22Rv1 (cell line): ENCODE measurements around the gene RASSF10.

Experiments
- H3K27ac ChIP-seq: fragments of 450-650 bp; 2 replicates; pipeline ENCODE4 v1.5.1; 2017
- ZFX ChIP-seq: fragments of 450-650 bp; IDR thresholded peaks from 2 replicates; pipeline ENCODE4 v1.6.1; 2017; ENCODE audit warnings: antibody characterized with exemption, borderline replicate concordance
- TF ChIP-seq, protein P1 (sequence below): fragments of 450-650 bp; IDR thresholded peaks from 2 replicates; pipeline ENCODE4 v1.5.1; 2017; ENCODE audit warnings: mild to moderate bottlenecking

RASSF10 gene

DNA sequence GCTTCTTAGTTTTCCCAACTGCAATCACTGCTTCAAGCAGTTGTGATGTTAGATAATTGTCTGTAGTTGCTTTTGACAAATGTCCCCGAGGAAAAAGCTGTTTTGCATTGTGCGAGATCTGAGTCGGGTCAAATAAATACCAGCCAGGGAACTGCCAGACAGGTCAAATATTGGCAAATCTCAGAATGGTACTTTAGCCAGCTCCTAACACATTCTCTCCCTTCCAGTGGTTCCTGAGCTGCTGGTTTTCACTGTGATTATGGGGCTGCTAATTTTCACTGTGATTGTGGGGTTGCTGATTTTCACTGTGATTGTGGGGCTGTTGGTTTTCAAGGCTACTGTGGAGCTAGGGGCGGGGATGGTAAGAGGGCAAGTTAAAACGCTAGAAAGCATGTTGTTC lies 14.3 kb downstream of the RASSF10 start:
- no peak for TF ChIP-seq ZFX
- TF ChIP-seq, protein P1, sequence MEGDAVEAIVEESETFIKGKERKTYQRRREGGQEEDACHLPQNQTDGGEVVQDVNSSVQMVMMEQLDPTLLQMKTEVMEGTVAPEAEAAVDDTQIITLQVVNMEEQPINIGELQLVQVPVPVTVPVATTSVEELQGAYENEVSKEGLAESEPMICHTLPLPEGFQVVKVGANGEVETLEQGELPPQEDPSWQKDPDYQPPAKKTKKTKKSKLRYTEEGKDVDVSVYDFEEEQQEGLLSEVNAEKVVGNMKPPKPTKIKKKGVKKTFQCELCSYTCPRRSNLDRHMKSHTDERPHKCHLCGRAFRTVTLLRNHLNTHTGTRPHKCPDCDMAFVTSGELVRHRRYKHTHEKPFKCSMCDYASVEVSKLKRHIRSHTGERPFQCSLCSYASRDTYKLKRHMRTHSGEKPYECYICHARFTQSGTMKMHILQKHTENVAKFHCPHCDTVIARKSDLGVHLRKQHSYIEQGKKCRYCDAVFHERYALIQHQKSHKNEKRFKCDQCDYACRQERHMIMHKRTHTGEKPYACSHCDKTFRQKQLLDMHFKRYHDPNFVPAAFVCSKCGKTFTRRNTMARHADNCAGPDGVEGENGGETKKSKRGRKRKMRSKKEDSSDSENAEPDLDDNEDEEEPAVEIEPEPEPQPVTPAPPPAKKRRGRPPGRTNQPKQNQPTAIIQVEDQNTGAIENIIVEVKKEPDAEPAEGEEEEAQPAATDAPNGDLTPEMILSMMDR, result no peak
- H3K27ac ChIP-seq, result no peak overlapping the region

DNA sequence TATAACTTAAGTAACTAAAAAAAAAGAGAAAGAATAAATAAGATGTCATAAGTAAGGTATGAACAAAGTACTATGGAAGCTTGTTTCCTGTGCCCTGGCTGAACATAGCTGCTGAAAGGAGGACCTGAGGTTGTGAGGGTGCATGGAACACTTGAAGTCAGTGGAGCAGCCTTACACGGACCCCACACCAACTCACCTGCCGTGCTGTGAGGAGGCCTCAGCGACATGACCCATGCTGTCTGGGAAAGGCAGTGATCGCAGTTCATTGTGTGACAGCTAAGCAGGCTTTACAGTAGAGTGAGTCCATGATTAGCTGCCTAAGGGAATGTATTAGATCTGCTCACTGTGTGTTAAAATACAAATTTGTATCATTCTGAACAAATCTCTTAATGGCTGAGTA lies 17.6 kb downstream of the RASSF10 start:
- no peak overlapping the region for H3K27ac ChIP-seq
- TF ChIP-seq, protein P1, result no peak
- no peak for TF ChIP-seq ZFX

DNA sequence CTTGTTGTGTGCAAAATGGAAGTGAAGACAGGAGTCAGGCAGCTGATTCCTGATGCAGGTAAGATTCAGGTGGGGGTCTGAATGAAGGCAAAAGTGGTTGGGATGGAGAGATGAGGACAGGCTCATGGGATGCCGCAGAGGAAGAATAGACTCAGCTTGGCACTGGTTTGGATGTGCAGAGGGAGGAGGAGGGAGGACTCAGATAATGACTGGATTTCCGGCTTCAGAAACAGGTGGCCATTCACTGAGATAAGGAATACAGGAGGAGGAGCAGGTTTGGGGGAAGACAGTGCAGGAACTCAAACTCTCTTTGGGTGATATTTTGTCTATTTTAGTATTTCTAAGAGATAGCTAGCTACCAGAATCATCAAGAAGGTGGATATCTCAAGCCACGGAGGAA lies 19.2 kb downstream of the RASSF10 start:
- TF ChIP-seq ZFX, result no peak
- TF ChIP-seq, protein P1, result no peak
- no peak overlapping the region for H3K27ac ChIP-seq

DNA sequence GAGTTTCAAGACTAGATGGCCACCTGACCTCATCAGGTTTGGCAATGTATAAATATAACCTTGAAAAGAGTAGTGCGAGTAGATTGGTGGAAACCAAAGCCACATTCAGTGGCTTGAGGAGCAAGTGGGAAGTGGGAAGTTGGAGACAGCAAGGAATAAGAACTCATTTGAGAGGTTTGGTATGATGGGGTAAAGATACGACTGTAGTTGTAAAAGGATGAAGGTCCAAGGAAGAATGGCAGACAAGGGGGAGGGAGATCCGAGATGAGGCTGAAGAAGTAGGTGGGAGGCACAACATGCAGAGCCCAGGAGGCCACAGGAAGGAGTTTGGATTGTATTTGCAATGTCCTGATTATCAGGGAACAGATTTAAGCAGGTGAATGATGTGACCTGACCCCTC lies 20.8 kb downstream of the RASSF10 start:
- TF ChIP-seq ZFX, result no peak
- TF ChIP-seq, protein P1, result no peak
- no peak overlapping the region for H3K27ac ChIP-seq

DNA sequence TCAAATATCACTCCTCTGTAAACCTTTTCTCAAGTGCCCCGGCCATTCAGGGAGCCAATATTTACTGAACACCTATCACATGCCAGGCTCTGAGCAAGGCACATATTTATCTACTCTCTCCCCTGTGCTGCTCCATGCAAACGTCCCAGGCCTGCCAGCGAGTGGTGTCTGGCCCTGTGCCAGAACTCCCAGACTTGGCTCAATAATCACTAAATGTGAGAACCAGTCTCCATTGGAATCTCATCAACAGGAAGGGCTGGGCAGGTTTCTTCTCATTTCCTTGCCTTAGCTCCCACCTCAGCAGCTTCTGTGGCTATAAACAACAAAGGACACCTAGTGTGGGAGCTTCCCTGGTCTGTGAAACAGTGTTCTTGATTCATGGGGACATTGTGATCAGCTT lies 21.7 kb downstream of the RASSF10 start:
- TF ChIP-seq, protein P1, result no peak
- TF ChIP-seq ZFX, result no peak
- H3K27ac ChIP-seq, result no peak overlapping the region

DNA sequence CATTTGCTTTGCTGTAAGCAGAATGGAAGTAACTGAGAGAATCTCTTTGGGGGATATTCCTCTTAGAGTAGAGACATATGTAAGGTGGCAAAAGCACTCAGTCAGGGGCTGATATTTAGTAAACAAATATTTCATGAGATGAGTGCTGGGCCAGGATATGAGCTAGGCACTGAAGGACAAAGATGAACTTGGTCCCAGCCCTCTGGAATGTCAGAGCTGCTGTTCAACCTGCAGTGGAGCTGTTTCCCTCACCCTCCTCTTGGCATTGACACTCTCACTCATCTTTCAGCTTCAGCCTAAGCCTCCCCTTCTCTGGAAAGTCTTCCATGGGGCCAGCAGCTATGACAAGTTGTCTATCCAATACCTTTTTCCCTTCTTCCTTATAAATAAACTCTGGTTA lies 22.2 kb downstream of the RASSF10 start:
- TF ChIP-seq, protein P1, result no peak
- no peak for TF ChIP-seq ZFX

DNA sequence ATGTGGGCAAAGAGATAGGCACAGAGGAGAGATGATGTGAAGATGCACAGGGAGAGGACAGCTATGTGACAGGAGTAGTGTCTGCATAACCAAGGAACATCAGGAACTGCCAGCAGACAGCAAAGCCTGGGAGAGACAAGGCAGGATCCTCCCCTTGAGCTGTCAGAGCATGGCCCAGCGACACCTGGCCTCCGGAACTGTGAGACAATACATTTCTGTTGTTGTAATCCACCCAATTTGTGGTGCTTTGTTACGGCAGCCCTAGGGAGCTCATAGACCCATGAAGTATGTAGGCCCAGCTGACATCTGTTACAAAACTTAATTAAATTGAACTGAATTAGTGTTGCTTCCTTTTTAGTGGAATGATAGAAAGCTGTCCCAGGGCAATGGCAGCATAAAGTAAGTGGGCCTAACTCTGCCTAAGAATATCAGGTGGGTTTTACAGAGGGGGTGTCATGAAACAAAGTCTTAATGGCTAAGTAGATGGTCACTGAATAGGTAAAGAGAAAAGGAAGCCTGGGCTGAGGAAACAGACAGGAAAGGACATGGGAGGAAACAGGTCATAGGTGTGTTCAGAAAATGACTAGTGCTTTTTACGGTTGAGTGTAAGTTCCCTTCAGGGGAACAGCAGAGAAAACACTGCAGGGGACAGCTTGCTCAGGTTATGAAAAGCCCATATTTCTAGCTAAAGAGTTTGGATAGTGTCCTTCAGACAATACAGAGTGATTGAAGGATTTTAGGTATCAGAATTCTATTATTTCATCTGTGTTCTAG lies 24.8 kb downstream of the RASSF10 start:
- no peak for TF ChIP-seq ZFX
- TF ChIP-seq, protein P1, result no peak
- H3K27ac ChIP-seq, result no peak overlapping the region

More for the DNA sequence above, 22.2 kb downstream of the RASSF10 start:
- H3K27ac ChIP-seq, result no peak overlapping the region
